ENCODE measurements around the gene SPOCK2. TPM values are rescaled to one million over a fixed set of nuclear protein-coding genes. Genes with fewer than 3 reads are reported as not detected.

Gene SPOCK2
- total and polyA plus RNA-seq, 9 donors = 1.4 to 77.7 (median 8.7) TPM

DNA sequence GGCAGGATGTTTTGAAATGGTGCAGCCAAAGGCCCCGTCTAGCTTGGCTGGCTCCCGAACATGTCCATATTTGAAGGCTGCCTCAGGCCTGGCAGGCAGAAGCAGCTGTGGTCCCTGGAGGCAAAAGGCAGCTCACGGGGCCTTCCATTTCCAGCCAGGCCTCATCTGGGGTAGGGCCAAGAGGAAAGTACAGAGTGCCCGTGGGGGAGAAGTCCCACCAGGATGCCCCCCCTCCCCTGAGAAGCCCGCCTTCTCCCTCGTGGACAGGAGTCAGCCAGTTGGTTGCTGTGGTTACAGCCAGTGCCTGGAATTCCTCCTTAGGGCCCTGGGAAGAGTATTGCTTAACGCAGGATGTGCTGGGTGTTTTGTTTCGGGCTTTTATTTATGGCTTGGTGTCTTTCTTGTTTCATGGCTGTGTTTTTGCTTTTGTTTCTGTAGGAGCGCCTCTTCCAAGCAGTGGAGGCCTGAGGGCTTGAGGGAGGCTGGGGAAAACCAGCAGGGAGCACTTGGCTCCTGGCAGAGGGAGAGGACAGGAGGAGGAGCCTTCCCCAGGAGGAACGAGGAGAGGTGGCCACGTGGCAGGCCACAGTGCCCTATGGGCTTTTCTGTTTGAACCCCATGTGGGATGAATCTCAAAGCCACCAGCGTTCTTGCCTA lies 78.8 kb downstream of the SPOCK2 start:
- Histone ChIP-seq H3K9me3 (no peaks in the 10 kb centered on the region), H3K27ac (peak overlapping the region; percentile 64 to 88), H3K4me1 (ENCODE audit: insufficient read depth) (peaks cover 50% of the 10 kb centered on the region), H3K4me3 (no peak overlapping the region), H3K36me3 (no peaks in the 10 kb centered on the region), H3K27me3 (no peaks in the 10 kb centered on the region)
- no peak for TF ChIP-seq POLR2A (IDR thresholded peaks at IDR 0.05)
- peak; percentile 93 for TF ChIP-seq EP300 (IDR thresholded peaks at IDR 0.05)
- intact Hi-C loops (cut with DNase I) = no loop called here
- 1 to 4% (median 2%) methylated on average over 12 of the region's 12 CpGs for WGBS, 3 donors
- peak; percentile 94 to 99 (median 97) for DNase-seq

DNA sequence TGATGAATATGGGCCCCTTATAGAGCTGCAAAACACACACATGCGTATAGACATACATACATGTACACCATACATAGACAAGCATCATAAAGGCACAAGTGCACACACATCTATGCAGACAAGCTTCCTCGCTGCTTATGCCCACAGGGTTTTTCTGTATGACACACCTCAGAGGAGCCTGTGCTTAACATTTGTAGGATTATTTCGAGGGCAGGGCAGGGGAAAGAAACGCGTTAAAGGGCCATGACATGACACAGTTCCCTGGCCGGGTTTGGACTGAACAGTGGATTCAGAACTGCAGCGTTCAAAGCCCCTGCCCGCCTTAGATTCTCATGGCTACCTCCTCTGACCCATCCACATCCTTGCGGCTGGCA lies 79.3 kb downstream of the SPOCK2 start:
- no peaks in the 10 kb centered on the region for H3K27me3 ChIP-seq
- peaks cover 46% of the 10 kb centered on the region for H3K4me1 ChIP-seq (ENCODE audit: insufficient read depth)
- H3K4me3 ChIP-seq = no peak overlapping the region
- no peaks in the 10 kb centered on the region for H3K36me3 ChIP-seq
- H3K27ac ChIP-seq = peak overlapping the region in 1 of 2 donors; percentile 88
- DNase-seq = no peak
- intact Hi-C loops (cut with DNase I) = no loop called here
- TF ChIP-seq POLR2A (IDR thresholded peaks at IDR 0.05) (no peak), EP300 (IDR thresholded peaks at IDR 0.05) (no peak)
- TF ChIP-seq, protein P1, sequence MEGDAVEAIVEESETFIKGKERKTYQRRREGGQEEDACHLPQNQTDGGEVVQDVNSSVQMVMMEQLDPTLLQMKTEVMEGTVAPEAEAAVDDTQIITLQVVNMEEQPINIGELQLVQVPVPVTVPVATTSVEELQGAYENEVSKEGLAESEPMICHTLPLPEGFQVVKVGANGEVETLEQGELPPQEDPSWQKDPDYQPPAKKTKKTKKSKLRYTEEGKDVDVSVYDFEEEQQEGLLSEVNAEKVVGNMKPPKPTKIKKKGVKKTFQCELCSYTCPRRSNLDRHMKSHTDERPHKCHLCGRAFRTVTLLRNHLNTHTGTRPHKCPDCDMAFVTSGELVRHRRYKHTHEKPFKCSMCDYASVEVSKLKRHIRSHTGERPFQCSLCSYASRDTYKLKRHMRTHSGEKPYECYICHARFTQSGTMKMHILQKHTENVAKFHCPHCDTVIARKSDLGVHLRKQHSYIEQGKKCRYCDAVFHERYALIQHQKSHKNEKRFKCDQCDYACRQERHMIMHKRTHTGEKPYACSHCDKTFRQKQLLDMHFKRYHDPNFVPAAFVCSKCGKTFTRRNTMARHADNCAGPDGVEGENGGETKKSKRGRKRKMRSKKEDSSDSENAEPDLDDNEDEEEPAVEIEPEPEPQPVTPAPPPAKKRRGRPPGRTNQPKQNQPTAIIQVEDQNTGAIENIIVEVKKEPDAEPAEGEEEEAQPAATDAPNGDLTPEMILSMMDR (IDR thresholded peaks at IDR 0.05) = no peak
- no peaks in the 10 kb centered on the region for H3K9me3 ChIP-seq
- WGBS, 3 donors = 4 to 11% (median 11%) methylated on average over 9 of the region's 9 CpGs

Other genes with a start within 250 kb of the SPOCK2 start
- gene PSAP, start 237.3 kb downstream of the SPOCK2 start, total RNA-seq = 1,000 to 10,000 TPM in 4 of 7 donors, 100 to 1,000 TPM in 3; 632 to 1,246 (median 1,118) TPM
- 1,000 to 10,000 TPM in 1 of 2 donors, 100 to 1,000 TPM in 1; 916 to 3,407 TPM for gene PSAP, start 237.3 kb downstream of the SPOCK2 start, polyA plus RNA-seq
- 10 to 100 TPM; 26.0 to 69.2 (median 36.1) TPM for gene CHST3, start 124.2 kb downstream of the SPOCK2 start, total RNA-seq
- gene CHST3, start 124.2 kb downstream of the SPOCK2 start, polyA plus RNA-seq = 10 to 100 TPM; 16.4 to 51.0 TPM
- gene ANAPC16, start 127.5 kb upstream of the SPOCK2 start, total RNA-seq = 100 to 1,000 TPM in 5 of 7 donors, 10 to 100 TPM in 2; 71.6 to 136 (median 112) TPM
- 100 to 1,000 TPM; 154 to 160 TPM for gene ANAPC16, start 127.5 kb upstream of the SPOCK2 start, polyA plus RNA-seq
- gene ASCC1, start 127.7 kb upstream of the SPOCK2 start, total RNA-seq = 10 to 100 TPM; 21.6 to 53.5 (median 31.1) TPM
- 10 to 100 TPM; 22.5 to 53.9 TPM for gene ASCC1, start 127.7 kb upstream of the SPOCK2 start, polyA plus RNA-seq
- gene DDIT4, start 185.4 kb upstream of the SPOCK2 start, total RNA-seq = 1,000 to 10,000 TPM in 2 of 7 donors, 100 to 1,000 TPM in 5; 229 to 1,952 (median 524) TPM
- gene DDIT4, start 185.4 kb upstream of the SPOCK2 start, polyA plus RNA-seq = 100 to 1,000 TPM in 1 of 2 donors, 10 to 100 TPM in 1; 46.6 to 529 TPM